Esophagus muscularis mucosa (tissue), 3 donors: ENCODE measurements around the gene UBQLN4.

Experiments used
- POLR2A ChIP-seq: fragments of 450-650 bp; IDR thresholded peaks from one replicate; pipeline ENCODE4 v1.6.1; 2017; ENCODE audit warnings: antibody characterized with exemption, moderate library complexity, mild to moderate bottlenecking, low read depth
- POLR2AphosphoS5 ChIP-seq, 2 donors: sonication (generic); formaldehyde crosslinking; IDR thresholded peaks; one replicate each; pipeline ENCODE4 v1.6.1; 2017; ENCODE audit warnings: antibody characterized with exemption in 2 of 2
- TF ChIP-seq, protein P1 (sequence below), 3 experiments: fragments of 200-600 bp in 2 of 3; fragments of 450-650 bp in 1 of 3; sonication (generic) in 2 of 3; IDR thresholded peaks; one replicate each; pipeline ENCODE4 v1.5.1; 2017 to 2019; ENCODE audit warnings: antibody characterized with exemption in 3 of 3, mild to moderate bottlenecking in 2 of 3, moderate library complexity in 1 of 3

DNA sequence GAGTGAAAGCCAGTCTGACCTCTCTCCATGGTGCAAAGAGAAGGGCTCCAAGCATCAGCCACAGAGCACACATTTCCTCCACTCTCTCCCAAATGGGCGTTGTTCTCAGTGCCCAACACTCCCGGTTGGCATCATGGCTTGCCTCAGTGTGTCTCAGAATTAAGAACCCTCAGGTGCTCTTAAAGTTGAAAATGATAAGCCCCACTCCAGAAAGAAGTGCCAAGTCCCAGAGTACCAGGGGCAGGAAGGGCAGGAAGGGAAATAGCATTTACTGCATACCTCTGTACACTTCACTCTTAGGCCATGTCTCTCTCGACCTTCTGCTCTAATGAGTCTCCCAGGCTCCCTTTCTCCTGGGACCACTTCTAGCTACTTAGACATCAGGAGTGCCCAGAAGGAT is 60.0 kb downstream of the UBQLN4 start:
- TF ChIP-seq, protein P1, sequence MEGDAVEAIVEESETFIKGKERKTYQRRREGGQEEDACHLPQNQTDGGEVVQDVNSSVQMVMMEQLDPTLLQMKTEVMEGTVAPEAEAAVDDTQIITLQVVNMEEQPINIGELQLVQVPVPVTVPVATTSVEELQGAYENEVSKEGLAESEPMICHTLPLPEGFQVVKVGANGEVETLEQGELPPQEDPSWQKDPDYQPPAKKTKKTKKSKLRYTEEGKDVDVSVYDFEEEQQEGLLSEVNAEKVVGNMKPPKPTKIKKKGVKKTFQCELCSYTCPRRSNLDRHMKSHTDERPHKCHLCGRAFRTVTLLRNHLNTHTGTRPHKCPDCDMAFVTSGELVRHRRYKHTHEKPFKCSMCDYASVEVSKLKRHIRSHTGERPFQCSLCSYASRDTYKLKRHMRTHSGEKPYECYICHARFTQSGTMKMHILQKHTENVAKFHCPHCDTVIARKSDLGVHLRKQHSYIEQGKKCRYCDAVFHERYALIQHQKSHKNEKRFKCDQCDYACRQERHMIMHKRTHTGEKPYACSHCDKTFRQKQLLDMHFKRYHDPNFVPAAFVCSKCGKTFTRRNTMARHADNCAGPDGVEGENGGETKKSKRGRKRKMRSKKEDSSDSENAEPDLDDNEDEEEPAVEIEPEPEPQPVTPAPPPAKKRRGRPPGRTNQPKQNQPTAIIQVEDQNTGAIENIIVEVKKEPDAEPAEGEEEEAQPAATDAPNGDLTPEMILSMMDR (IDR thresholded peaks at IDR 0.05), result no peak
- TF ChIP-seq POLR2AphosphoS5 (IDR thresholded peaks at IDR 0.05) (no peak), POLR2A (no peak)
